Daoy (cell line): Measurements from ENCODE around the gene PHETA1. TPM values are rescaled to one million over a fixed set of nuclear protein-coding genes. Genes with fewer than 3 reads are reported as not detected.

Source experiments
- DNase-seq: peaks from one replicate; pipeline ENCODE4 v3.0.0-alpha.2; 2015; ENCODE audit warnings: low read depth
- total RNA-seq: library from RNA; depleted of rRNA; stranded (reverse); fragments of >200 nt; shearing (Covaris generic); gene quantifications from 2 replicates; pipeline ENCODE4 v1.2.3, GENCODE V29; 2014

Gene PHETA1
- total RNA-seq, 1 experiment from 2014 or later = 11.8 TPM

DNA sequence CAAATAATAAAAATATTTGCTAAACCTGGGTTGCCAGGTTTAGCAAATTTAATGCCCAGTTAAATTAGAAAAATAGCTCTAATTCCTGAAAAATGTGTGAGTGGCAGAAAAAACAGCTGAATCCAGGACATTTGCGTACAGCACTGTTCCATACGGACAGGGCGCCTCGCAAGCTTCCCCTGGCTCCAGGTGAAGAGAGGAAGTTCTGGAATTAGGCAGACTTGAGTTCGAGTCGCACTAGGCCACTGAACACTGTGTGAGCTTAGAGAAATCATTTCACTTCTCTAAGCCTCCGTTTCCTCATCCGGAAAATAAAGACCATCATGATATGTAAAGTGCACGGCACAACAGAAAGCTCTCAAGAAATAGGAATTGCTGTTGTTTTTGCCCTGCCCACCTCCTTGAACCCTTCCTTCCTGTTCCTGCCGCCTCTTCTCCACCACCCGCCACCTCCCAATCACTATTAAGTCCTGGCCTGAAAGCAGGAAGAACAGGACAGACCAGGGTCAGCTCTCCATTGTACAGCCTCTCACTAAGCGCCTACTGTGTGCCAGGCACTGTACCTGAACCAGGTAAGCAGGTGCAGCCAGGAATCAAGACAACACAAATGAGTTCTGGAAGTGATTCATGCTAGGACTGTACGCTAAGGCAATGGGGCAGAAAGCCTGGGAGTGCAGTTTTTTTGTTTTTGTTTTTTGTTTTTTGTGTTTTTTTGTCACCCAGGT is 763 bp upstream of the PHETA1 start:
- no peak for DNase-seq

DNA sequence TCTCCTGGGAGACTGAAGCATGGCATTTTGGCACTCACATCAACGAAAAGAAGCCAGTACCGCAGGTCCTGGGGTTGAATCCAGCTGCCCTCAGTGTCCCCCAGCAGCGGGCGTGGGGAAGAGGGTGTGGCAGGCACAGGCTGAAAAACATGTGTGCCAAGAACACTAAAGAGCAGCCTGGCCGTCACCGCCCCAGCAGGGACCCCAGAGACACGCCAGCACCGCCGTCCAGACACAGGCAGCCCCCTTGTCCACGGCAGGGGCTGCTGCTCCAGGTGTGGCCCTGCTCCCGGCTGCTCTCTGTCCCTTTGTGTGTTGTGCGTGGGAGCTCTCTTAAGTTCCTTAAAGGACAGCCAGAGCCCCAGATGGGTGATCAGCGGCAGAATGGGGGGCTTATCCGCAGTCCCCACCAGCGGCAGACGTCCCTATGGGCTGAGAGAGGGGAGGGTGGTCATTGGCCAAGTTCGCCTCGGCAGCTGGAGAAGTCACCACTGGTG is 556 bp downstream of the PHETA1 start:
- DNase-seq = no peak

DNA sequence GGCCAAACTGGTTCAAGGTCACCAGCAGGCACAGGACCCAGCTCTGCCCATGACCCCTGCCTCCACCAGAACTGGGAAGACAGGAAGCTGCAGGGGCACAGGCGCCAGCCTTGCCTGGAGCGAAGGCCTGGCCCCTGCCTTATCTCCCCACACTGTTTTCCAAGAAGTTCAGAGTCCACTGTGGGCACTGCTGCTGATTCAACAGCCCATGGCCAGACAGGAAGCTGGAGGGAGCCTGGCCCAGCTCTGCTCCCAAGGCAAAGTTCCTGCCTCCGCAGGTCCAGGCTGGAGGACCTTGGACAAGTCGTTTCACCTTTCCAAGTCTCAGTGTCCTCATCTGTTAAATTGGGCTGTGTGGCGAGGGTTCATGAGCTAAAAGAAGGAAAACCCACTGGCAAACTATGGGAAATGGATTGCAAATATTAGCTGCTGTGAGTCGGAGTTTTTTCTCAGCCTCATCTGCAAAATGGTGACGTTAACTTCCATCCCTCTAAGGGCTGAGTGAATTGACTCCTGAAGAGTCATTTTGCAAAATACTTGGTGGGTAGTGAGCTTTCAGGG is 1.2 kb downstream of the PHETA1 start:
- no peak for DNase-seq

DNA sequence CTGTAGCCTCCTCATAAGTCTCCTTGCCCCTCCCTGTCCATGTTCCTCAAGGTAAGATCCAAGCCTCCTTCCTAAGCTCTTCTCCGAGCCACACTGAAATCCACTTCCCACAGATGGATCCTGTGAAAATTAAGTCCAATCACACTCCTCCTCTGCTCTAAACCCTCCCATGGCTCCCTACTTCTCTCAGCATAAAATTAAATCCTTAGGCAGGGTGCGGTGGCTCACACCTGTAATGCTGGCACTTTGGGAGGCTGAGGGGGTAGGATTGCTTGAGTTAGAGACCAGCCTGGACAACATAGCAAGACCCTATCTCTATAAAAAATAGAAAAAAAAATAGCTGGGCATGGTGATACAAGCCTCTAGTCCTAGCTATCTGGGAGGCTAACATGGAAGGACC is 2.3 kb downstream of the PHETA1 start:
- no peak for DNase-seq

DNA sequence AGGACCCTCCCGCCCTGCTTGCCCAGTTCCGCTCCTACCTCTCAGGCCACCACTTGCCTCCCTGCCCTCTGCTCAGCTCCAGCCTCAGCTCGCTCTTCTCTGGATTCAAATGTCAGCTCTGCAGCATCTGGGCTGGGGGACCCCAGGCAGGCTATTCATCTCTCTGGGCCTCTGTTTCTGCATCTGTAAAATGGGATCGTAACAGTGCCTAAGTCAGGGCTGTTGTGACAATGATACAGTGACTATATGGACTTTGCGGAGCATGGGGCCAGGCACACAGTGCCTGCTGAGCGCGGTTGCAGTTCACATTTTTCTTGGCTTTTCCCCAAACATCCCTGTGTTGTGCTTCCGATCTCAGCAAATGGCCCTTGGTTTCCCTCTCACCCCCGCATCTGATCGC is 2.8 kb downstream of the PHETA1 start:
- no peak for DNase-seq

DNA sequence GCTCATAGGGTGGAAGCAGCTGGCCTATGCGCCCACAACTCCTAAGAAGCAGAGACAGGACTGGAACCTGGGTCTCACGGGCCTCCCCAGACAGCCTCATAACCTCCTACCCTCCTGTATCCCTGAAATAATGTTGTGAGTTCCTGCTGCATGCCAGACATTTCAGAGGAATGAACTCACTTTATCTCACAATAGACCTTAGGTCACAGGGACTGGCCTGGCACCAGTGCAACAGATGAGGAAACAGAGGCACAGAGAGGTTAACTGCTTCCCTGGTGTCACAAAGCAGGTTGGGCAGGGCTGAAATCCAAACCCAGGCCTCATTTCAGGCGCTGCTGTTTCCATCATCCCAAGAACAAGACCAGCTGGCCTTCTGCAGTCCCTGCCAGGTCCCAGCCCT is 5.3 kb downstream of the PHETA1 start:
- DNase-seq = no peak

DNA sequence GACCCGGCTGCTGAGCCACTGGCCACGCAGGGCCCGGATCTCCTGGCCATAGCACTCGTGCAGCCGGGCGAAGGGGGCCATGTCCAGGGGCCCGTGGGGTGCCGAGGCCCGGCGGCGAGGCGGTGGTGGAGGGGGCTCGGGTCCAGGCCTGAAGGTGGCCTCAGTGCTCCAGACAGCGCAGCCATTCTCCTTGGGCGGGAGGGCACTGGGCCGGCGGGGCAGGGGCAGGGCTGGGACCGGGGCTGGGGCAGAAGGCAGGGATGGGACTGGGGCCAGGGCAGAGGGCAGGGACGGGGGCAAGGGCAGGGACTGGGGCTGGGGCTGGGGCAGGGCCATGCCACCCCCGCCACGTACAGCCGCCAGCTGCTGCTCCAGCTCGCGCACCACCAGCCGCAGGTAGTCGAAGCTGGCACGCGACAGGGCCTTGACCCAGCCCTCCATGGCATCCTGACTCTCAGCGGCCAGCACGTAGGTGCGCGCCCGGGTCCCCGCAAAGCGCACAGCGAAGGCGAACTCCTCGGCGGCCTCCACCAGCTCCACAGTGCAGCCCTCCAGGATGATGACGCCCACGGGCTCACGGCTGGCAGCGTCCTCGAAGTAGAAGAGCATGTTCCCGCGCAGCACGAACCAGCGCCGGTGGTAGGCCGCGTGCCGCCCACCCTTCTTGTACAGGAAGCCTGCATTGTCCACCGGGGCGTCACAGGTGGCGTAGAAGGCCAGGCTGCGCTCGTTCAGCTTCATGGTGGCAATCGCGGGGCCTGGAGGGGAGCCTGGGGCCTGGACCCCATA is 6.0 kb downstream of the PHETA1 start:
- DNase-seq = no peak

DNA sequence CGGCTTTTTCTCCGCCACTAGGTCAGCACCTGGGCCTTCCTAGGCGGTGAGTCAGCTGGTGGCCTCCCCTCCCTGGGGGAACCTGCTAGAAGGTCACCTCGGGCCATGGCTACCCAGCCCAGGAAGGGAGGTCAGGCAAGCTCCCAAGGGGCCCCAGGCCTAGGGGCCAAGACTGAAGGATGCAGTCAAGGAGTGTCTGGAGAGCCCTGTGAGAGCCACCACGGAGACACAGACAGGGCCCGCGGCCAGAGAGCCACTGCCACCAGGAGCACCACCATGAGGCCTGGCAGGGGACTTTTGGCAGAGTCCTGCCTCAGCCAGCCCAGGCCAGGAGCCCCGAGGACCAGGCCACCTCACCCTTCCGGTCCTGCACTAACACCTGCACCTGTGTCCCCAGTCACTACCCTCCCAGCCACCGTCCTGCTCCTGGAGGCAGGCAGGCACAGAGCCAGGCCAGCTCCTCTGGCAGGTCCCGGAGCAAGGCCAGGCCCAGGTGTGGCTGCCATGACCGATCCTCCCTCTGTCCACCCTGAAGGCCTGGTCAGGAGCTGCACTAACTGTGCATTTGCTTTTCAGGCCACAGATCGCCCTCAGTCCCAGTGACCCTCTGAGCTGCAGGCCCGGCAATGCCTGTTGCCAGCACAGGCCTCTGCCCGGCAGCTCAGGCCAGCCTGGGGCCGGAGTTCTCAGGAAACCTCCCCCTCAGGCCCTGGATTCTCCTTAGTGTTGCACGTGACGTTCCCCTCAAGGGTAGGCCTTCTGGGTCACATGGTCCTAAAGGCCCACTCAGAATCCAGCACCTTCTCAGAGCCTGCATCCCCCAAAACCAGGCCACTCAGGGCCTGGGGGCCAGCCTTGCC is 6.9 kb downstream of the PHETA1 start:
- DNase-seq = no peak

DNA sequence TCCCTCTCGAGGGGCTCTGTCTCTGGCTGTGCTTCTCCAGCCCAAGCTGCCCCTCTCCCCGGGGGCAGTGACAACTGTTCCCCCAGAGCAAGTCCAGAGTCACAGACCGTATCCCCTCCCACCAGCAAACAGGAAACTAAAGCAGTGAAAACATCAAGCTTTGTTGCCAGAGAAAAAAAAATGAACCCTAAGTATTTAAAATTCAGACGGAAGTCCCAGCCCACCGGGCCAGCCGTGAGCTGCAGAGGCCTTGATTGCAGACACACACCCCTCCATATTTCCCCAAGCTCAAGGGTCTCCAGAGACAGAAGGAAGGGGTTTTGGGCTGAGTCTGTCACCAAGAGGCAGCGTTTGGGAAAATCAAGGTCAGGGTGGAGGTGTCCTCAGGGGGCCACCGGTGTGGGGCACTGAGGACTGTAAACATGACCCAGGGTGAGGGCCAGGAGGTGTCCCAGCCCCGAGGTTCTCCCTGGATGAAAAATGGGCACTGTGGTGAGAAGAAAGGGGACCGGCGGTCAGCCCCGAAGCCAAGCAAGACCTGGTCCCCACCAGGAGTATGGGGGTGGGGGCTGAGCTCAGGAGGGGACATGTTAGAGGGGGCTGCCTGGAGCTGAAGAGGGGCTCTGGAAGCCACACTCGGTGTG is 7.7 kb downstream of the PHETA1 start:
- DNase-seq = no peak

DNA sequence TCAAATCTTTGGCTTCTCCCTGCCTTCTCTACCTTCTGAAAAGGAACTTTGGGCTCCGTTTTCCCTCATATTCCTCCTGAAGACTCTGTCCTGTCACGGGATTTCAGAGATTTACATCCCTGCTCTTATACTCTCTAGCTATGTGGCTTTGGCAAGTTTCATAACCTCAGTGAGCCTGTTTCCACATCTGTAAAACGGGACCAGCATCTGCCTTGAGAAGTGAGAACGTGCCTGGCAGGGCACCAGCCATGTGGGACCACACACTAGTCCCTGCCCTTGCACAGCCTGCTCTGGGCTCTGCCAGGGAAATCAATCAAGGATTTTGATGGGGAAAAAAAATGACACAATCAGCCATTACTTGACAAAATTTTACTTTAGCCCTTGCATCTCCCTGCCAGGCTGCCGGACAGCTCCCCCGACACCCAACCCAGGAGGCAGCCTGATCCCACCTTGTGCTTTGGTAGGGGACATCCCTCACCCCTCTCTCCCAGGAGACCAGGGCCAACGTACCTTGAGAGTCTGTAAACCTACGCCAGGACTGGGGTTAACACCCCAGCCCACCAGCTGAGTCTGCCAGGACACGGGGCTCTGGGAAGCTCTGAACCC is 8.5 kb downstream of the PHETA1 start:
- no peak for DNase-seq

DNA sequence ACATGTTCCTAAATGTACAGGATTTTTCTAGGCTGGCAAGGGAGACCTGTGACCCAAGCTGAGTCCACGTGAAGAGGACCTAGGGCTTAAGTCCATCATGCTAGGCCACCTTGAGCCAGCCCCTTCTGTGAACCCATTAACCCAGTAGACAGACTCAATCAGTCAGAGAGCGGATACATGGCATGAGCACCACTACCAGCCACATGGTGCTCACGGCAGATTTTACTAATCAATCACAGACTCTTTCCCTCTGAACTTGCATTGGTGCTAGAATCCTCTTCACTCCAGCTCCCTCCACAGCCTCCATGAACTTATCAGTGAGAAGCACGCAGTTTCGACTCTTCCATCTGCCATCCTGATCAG is 9.0 kb downstream of the PHETA1 start:
- DNase-seq = no peak

DNA sequence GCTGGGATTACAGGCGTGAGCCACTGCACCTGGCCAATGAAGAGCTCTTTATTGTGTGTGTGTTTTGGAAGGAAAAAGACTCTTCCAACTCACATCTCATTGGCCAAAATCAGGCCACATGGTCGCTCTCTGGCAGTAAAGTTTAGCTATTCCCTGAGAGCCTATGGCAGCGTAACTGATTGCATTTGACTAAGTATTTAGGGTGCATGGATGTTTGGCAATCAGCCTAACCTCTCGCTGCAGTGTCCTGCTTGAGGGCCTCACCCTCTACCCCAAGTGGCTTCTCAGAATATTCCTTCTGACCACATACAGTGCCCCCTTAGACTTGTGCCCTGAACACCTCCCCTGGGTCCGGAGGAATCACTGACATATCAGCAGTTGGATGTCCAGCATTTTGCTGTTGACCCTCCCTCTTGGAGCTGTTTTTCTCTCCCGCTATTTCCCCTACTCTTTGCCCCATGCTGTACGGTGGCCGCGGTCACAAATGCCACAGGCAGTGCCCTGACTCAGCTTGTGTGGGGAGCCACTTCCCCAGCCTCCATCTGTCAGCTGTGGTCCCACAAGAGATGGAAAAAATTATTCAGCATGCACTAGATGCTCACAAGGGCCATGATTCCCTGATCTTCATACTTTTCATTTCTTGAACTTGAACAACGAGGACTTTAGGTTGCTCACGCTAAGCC is 9.5 kb downstream of the PHETA1 start:
- peak; percentile 28 for DNase-seq

DNA sequence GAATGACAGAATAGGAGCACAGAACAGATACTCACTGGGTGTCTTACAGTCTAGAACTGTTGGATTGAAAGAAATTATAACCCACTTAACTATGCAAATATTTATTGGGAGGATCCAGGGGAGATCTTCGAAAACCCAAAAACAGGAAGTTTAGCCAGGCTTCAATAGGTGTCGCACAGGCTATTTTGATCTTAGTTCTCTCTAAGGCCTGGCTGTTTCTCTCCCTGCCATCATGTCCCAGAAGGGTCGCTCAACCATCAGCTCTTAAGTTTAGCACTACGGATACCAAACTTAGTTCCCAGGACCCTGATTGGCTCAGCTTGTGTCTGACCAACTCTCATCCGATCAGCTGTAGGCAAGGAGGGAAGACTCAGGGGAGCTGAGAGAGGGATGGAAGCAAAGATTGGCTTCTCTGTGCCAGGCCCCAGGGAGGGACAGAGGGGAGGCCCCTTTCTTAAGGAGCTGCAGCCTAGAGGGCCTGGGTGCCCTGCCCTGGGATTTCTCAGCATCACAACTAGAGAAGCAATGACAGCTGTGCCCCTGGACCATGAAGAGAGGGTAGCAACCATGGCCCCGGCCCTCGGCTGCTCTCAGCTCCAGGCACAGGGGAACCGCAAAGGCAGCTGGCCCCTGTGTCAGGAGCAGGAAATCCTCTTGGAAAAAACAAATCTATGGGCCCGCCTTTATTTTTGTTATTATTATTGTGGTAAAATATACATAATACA is 13.5 kb downstream of the PHETA1 start:
- DNase-seq = no peak

DNA sequence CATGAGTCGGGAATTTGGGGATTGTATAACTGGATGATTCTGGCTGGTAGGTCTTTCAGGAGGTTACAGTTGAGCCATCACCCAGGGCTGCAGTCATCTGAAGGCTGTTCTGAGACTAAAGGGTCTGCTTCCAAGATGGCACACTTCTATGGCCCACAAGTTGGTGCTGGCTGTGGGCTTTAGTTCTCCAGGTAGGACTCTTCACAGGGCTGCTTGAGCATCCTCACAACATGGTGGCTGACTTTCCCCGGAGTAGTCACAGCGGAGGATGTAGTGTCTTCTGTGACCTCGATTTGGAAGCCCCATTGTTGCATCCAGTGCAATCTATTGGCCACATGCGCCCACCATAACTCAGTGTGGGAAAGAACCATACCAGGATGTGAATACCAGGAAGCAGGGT is 14.4 kb downstream of the PHETA1 start:
- DNase-seq = no peak

DNA sequence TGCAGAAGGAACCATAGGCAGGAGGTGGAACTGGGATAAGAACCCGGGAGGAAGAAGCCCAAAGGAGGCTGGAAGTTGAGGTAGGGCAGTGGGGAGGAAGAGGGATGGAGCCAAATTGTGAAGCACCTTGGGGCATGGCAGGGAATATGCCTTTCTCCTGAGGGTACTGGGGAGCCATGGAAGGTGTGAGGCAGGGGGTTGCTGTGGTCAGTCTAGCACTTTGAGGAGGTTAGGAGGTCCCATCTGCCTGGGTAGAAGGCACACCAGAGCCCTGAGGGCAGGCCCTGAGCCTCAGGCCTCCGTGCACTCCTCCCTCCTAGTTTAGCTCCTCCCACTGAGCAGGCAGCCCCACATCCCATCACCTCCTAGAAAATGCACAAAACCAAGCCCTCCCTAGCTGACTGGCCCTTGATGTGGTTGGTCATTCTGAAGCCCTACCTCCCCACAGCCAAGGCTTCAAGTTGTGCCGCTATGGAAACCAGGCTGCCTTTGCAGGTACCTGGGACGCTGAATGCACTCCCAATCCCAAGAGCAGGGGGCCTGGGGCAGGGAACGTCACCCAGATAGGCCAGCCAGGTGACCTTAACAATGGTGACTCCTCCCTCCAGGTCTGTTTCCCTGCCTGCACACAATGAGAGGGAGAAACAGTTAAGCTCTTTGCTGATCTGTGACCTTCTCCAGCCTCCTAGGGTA is 15.1 kb downstream of the PHETA1 start:
- DNase-seq = no peak

DNA sequence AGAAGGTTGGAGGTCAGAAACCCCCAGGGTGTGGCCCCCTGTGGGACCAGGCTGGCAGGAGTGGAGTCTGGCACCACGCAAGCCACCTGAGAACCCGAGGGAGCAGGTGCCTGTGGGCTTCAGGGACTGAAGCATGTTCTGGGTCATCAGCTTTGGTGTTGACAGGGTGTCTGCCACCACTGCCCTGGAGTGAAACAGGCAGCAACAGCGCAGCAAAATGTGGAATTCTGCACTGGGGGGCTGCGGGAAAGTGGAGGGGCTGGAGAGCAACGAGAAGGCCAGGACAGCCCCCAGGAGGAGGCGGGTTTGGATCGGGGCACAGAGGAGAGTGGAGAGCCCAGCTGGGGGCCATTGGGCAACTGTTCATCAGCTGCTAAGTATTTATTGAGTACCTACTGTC is 15.9 kb downstream of the PHETA1 start:
- no peak for DNase-seq

DNA sequence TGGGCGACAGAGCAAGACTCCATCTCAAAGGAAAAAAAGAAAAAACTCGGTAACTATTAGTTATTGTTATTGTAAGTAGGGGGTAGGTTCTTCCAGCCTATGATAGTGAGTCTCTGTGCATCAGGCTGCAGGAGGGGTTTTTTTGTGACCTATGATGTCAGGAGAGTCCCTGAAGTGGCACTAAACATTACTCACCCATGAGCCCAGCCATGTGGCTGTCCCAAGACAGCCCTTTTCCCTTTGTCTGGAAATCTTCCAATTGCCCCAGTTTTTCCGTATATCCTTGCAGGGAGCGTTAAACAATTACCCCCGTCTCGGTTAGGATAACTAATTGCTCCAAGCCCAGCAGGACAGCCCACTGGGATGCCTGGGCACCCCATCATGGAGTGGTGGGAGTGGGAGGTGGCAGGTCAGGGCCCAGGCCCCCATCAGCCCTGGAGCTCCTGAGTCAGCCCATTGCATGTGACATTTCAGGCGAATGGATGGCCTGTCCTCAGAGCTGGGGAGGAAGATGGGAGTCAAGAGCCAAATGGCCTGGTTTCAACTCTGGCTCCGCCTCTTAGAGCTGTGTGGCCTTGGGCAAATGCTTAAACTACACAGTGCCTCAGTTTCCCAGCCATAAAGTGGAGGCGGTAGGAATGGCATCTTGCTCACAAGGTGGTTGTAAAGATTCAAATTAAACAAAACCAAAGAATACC is 16.4 kb downstream of the PHETA1 start:
- DNase-seq = no peak

DNA sequence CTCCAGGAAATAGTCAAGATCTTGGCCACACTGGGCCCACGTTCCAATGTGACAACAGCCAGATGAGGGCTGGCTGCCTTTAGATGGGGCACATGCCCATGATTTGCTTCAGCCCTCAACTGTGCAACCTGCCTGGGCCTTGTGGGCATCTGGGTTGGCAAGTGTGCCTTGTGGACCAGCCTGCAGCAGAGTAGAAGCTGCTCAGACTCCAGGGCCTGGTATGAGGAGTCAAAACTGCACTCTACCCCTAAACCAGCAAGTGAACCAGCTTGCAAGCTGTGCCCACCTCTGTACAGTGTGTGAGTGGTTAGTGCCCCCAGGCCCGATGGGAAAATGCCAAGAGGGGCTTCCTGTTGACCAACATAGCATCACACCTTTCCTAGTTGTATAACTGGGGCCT is 17.9 kb downstream of the PHETA1 start:
- DNase-seq = no peak
